HG02885 (cell line): ENCODE data around the gene CLCN1.

Experiments used
- ATAC-seq: cut with Tn5 transposase; IDR thresholded peaks from one replicate; pipeline ENCODE4 v1.9.1; 2021; ENCODE audit warnings: mild to moderate bottlenecking; ENCODE audit not compliant: unreplicated experiment, poor library complexity

The CLCN1 gene

GRCh38 chr7:143329471-143330170, 13.7 kb downstream of the CLCN1 start:
- ATAC-seq: no peak

- ATAC-seq: no peak
These were observed 15.4 kb downstream of the CLCN1 start for GRCh38 chr7:143331179-143331801.

GRCh38 chr7:143334244-143334643, 18.3 kb downstream of the CLCN1 start:
- no peak for ATAC-seq

DNA sequence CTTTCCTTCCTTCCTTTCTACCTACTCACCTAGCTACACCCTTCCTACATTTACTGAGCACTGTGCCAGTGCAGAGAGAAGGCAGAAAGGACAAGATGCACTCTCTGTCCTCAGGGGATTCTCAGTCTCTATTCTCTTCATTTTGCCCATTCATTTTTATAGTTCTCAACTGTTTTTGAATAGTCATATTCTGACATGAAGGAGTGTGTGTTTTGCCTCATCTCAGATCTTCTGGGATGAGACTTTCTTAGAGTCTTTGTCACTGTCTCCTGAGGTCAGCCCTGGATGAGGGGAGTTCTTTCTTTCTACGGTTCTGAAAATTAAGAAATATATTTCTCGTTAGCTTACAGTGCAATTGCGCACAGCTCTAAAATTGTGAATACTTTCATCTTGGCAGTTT, 21.3 kb downstream of the CLCN1 start:
- ATAC-seq: no peak

DNA sequence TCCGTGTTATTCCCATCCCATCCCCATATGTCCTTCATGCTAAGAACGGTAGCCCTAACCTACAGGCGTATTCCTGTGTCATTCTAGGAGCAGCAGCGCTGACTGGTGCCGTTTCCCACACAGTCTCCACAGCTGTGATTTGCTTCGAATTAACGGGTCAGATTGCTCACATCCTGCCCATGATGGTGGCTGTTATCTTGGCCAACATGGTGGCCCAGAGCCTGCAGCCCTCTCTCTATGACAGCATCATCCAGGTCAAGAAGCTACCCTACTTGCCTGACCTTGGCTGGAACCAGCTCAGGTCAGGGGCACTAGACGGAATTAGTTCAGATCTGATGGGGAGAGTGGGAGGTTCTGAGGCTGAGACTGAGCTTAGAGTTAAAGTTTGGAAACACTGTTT, 25.9 kb downstream of the CLCN1 start:
- no peak for ATAC-seq

- ATAC-seq: no peak
These were observed 27.7 kb downstream of the CLCN1 start for GRCh38 chr7:143343596-143343995.

DNA sequence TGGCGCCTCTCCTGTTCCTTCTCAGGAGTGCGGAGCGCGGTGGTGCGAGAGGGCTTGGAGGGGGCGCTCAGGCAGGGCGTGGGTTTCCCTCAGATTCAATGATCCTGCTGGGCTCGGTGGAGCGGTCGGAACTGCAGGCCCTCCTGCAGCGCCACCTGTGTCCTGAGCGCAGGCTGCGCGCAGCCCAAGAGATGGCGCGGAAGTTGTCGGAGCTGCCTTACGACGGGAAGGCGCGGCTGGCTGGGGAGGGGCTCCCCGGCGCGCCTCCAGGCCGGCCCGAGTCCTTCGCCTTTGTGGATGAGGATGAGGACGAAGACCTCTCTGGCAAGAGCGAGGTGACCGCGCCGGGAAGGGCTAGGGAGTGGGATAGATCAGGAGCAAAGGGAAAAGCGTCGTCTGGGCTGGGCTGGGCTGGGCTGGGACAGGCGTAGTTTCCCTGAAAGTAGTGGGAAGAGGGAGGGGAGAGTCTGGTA, 29.6 kb downstream of the CLCN1 start:
- ATAC-seq: peak; percentile 94

- ATAC-seq: no peak
These were observed 30.1 kb downstream of the CLCN1 start for GRCh38 chr7:143346018-143346417.

GRCh38 chr7:143347950-143348349, 32.0 kb downstream of the CLCN1 start:
- ATAC-seq: no peak

DNA sequence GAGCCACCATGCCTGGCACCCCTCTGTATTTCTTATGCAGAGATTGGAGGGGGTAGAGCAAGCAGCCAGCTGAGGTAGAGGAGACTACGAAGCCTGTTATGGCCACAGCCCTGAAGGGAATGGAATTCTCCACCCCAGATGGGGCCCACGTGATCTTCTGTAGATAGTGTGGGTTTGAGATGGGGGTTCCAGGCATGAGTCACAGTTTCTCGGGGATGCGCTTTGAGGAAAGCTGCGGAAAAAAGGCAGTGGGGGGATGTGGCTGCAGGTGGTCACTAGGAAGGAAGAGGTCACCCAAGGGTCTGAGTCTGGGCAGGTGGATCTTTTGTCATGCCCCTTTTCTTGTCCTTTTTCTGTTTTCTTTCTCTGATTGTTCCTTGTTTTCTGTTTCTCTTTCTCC, 35.1 kb downstream of the CLCN1 start:
- no peak for ATAC-seq

GRCh38 chr7:143351574-143351973, 35.7 kb downstream of the CLCN1 start:
- no peak for ATAC-seq

DNA sequence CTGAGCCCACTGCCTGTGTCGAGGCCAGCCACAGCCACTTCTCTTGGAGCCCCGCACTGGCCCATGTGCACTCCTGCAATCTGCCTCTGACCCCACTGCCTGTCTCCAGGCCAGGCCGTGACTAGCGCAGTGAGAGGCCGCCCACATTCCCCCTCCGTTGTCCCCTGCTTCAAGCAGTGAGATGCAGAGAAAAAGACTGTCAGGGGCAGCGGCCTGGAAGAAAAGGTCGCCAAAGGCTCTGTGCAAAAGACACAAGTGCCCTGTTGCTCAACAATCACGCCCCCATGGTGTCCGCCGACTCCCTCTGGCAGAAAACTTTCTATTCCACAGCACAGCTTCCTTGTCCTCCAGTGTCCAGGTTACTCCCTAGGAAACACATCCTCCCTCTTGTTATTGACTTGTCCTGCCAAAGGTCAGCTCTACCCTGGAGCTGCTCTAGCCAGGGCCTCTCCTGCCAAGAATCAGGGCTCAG, 36.7 kb downstream of the CLCN1 start:
- ATAC-seq: no peak

DNA sequence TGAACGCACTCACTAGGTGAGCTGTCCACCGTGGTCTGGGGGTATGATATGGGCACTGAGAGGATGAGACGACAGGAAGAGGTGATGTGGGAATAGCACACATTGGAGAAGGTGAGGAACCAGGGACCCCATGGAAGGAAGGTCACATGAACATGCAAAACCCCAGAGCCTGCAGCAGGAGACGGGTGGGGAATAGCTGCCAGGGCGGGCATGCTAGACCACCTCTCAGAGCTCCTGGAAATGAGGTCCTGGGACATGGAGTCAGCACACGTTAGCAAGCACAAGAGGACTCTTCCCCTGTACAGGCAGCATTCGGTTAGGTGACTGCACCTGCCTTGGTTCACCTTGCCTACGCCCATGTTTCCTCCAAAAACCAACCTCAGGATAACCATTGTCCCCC, 38.5 kb downstream of the CLCN1 start:
- ATAC-seq: no peak

GRCh38 chr7:143354965-143355364, 39.1 kb downstream of the CLCN1 start:
- no peak for ATAC-seq

DNA sequence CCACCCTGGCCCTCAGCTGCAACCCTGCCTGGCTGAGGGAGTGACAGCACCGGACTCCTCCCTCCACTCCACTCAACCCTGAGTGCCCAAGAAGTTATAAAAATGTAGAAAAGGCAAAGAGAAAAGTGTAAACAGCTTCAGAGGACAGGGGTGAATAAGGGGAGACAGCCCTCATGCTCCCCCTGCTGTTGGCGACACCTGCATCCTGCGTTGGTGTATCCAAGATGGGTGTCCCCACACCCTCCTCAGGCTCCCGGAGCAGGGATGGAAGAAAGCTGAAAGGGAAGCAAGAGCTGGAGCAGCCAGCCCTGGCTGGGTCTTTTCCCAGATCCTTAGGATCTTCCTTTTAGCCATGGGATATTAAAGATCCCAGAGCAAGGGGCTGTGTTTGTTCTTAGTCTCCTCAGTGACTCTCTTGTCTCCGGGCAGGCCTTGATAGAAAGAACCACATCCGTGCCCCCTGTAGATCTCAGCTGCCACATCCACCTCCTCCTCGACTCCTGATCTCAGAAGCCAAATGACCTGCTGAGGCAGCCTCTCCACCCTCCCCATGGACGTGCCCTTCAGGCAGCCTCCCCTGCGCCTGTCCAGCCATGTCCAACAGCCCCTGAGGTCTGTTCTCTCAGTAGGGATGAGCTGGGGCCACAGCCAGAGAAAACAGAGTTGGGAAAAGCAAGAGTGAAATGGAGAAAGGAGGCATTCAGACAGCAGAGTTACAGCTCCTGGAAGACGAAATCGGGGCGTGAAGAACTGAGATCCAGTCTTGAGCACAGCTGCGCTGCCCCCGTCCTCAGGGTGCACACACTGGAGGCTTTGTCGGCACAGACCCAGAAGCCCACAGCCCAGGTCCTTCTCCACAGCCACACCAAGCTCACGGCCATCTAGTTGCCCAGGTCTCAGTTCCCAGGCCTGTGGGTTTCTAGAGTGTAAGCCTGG, 39.8 kb downstream of the CLCN1 start:
- no peak for ATAC-seq

DNA sequence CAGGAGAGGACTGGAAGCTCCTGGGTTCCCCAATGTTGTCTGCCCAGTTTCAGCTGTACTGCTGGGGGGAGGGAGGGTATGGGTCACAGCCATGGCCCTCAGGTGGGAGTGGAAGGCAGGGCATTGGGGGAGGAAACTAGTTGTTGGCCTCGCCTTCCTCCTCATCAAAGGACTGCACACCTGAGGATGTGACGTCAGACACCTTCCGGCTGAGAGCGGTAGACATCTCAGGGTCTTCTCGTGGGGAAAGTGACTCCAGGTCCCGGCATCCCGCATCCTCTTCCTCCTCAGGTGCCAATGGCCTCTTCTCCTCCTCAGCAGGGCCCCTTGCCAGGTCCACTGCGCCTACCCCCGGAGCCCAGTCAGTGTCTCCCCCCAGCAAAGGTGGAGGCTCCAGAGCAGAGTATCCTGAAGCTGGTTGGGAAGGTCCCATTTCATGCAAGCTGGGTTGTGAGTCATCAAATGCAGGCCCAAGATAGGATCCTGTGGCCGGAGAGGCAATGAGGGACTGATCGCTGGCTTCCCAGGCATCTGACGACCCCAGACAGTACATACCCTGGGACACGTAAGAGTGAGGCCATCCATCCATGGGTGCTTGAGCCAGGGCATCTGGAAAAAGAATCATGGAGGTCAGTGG, 40.6 kb downstream of the CLCN1 start:
- no peak for ATAC-seq

GRCh38 chr7:143358626-143359025, 42.7 kb downstream of the CLCN1 start:
- ATAC-seq: no peak

DNA sequence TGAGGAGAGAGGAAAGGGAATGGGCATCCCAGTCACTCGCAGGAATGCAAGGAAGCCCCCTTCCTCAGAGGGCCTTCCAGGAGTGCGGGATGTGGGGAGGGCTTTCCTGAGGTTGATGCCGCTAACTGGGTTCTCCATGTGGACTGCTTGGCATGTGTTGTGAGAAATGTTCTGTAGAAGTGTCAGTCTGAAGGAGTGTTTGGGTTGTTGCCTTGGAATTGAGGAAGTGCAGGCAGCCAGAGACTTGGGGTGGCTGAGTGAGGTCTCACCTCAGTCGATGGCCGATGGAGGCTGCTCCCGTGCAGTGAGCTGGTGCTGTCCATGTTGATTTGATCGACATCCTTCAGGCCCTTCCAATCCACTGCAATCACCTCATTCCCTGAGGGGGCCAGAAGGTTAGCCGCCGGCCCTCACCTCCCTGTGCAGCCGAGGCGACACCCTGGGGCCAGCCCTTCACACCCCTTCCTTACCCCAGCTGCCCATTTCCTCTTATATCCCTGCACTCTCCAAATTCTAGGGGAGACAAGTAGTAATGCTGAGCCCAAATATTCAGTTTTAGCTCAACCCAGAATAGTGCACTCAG, 44.0 kb downstream of the CLCN1 start:
- ATAC-seq: no peak

- ATAC-seq: no peak
These were observed 45.1 kb downstream of the CLCN1 start for GRCh38 chr7:143360788-143361551.
